Smooth muscle cell (in vitro differentiated cells): ENCODE results near the gene PTDSS2. TPM values are rescaled to one million over a fixed set of nuclear protein-coding genes. Genes with fewer than 3 reads are reported as not detected.

ENCODE experiments used
- DNase-seq: peaks from one replicate; lab custom pipeline; 2025; ENCODE audit not compliant: unreplicated experiment; lab: John Stamatoyannopoulos, UW
- H2AFZ ChIP-seq: fragments of 200-600 bp; sonication (generic); 2 replicates; pipeline ENCODE4 v1.6.0; 2016; ENCODE audit warnings: antibody characterized with exemption, low read depth, mild to moderate bottlenecking
- H3F3A ChIP-seq: fragments of 200-600 bp; sonication (generic); 2 replicates; pipeline ENCODE4 v1.6.0; 2017; ENCODE audit warnings: antibody characterized with exemption, low read depth
- H3K27ac ChIP-seq: fragments of 200-600 bp; sonication (generic); 2 replicates; pipeline ENCODE4 v1.5.1; 2016; ENCODE audit warnings: low read depth, mild to moderate bottlenecking
- H3K27me3 ChIP-seq: fragments of 200-600 bp; sonication (generic); 2 replicates; pipeline ENCODE4 v1.6.1; 2016; ENCODE audit warnings: low read depth, mild to moderate bottlenecking
- H3K36me3 ChIP-seq: fragments of 200-600 bp; sonication (generic); 2 replicates; pipeline ENCODE4 v1.5.1; 2016; ENCODE audit warnings: low read depth
- H3K4me1 ChIP-seq: fragments of 200-600 bp; sonication (generic); 2 replicates; pipeline ENCODE4 v1.5.1; 2016; ENCODE audit warnings: low read depth
- H3K4me2 ChIP-seq: fragments of 200-600 bp; sonication (generic); 2 replicates; pipeline ENCODE4 v1.6.0; 2016; ENCODE audit warnings: mild to moderate bottlenecking
- H3K4me3 ChIP-seq: fragments of 200-600 bp; sonication (generic); 2 replicates; pipeline ENCODE4 v1.5.1; 2016; ENCODE audit warnings: mild to moderate bottlenecking
- H3K79me2 ChIP-seq: fragments of 200-600 bp; sonication (generic); 2 replicates; pipeline ENCODE4 v1.6.0; 2016; ENCODE audit warnings: low read depth, mild to moderate bottlenecking
- H3K9ac ChIP-seq: fragments of 200-600 bp; sonication (generic); 2 replicates; pipeline ENCODE4 v1.6.0; 2016; ENCODE audit warnings: low read depth
- H3K9me3 ChIP-seq: fragments of 200-600 bp; sonication (generic); replicated peaks from 2 replicates; pipeline ENCODE4 v1.5.1; 2016; ENCODE audit warnings: low read depth
- H4K20me1 ChIP-seq: fragments of 200-600 bp; sonication (generic); 2 replicates; pipeline ENCODE4 v1.6.0; 2016; ENCODE audit warnings: low read depth
- CTCF ChIP-seq: fragments of 200-600 bp; sonication (generic); IDR thresholded peaks from 2 replicates; pipeline ENCODE4 v1.5.1; 2017; ENCODE audit warnings: borderline replicate concordance, mild to moderate bottlenecking, antibody characterized with exemption; ENCODE audit not compliant: insufficient read depth, poor library complexity, severe bottlenecking
- WGBS: methylation state at CpG from one replicate; pipeline ENCODE4 v1.1.7; 2016; ENCODE audit warnings: low lambda C conversion rate; 5-methylcytosine and 5-hydroxymethylcytosine counted together
- polyA plus RNA-seq: library from polyadenylated mRNA; unstranded; fragments of >200 nt; fragmentation: Nextera tagmentation; extraction: Ambion mirVana; gene quantifications from 2 replicates; pipeline ENCODE4 v1.2.1, GENCODE V29; 2016
- total RNA-seq: library from RNA; depleted of rRNA; stranded (reverse); fragments of >200 nt; gene quantifications from 2 replicates; pipeline ENCODE4 v1.2.3, GENCODE V29; 2014

PTDSS2 gene
- total and polyA plus RNA-seq, 2 experiments from 2014 or later, result 15.2 to 25.2 TPM

- Histone ChIP-seq H3K4me1 (peaks cover 9% of the 10 kb centered on the region), H4K20me1 (peaks cover 25% of the 10 kb centered on the region), H3K27me3 (no peaks in the 10 kb centered on the region), H3K36me3 (no peaks in the 10 kb centered on the region), H3K9me3 (no peaks in the 10 kb centered on the region), H3K4me3 (peak overlapping the region; percentile 2), H3K9ac (peak overlapping the region; percentile 99), H3K79me2 (peaks cover 48% of the 10 kb centered on the region), H3F3A (no peaks in the 10 kb centered on the region), H3K4me2 (peak overlapping the region; percentile 87), H3K27ac (peak overlapping the region; percentile 99), H2AFZ (no peak overlapping the region)
- 96% methylated on average over 7 of the region's 7 CpGs for WGBS
- TF ChIP-seq CTCF, result no peak
- DNase-seq, result no peak
These were observed 54.9 kb downstream of the PTDSS2 start for GRCh38 chr11:504994-505344.

GRCh38 chr11:506238-506994 lies 56.3 kb downstream of the PTDSS2 start:
- Histone ChIP-seq H3K36me3 (no peaks in the 10 kb centered on the region), H3K4me1 (peaks cover 9% of the 10 kb centered on the region), H3K4me2 (peak overlapping the region; percentile 87), H3K4me3 (peak overlapping the region; percentile 75), H2AFZ (no peak overlapping the region), H3K79me2 (peaks cover 48% of the 10 kb centered on the region), H3K27ac (peak overlapping the region; percentile 99), H4K20me1 (peaks cover 19% of the 10 kb centered on the region), H3F3A (no peaks in the 10 kb centered on the region), H3K27me3 (no peaks in the 10 kb centered on the region), H3K9ac (peak overlapping the region; percentile 99), H3K9me3 (no peaks in the 10 kb centered on the region)
- DNase-seq, result peak; percentile 100
- no peak for TF ChIP-seq CTCF
- 1% methylated on average over 70 of the region's 71 CpGs for WGBS

GRCh38 chr11:506995-507726 lies 57.1 kb downstream of the PTDSS2 start, which contains the start of gene RNH1:
RNH1 (minus strand) TSS chr11:507242; CDS start chr11:502162, 5,080 bp downstream.
- Histone ChIP-seq H3K4me2 (peak within 1 kb of the TSS; percentile 95), H4K20me1 (peaks cover 12% of the 10 kb centered on the region), H3K27ac (peak within 1 kb of the TSS; percentile 99), H3K27me3 (no peaks in the 10 kb centered on the region), H3K36me3 (no peaks in the 10 kb centered on the region), H2AFZ (no peak within 1 kb of the TSS), H3K4me3 (peak within 1 kb of the TSS; percentile 75), H3K9me3 (no peaks in the 10 kb centered on the region), H3F3A (no peaks in the 10 kb centered on the region), H3K4me1 (peaks cover 9% of the 10 kb centered on the region), H3K9ac (peak within 1 kb of the TSS; percentile 99), H3K79me2 (peaks cover 42% of the 10 kb centered on the region)
- peak; percentile 100 for DNase-seq
- no peak for TF ChIP-seq CTCF
- under 1% methylated on average over 68 of the region's 93 CpGs for WGBS
